Measurements from ENCODE around the gene FERMT2.

- TF ChIP-seq YY1 (IDR thresholded peaks at IDR 0.05; ENCODE audit: low read depth): no peak
- no peak for TF ChIP-seq CREB1 (IDR thresholded peaks at IDR 0.05; ENCODE audit: low read depth)
- no peak for TF ChIP-seq CEBPB (IDR thresholded peaks at IDR 0.05)
- no peak for TF ChIP-seq MAX (IDR thresholded peaks at IDR 0.05)
- TF ChIP-seq ZBTB7A (IDR thresholded peaks at IDR 0.05; ENCODE audit: low read depth): no peak
- no peak for TF ChIP-seq FOXM1 (IDR thresholded peaks at IDR 0.05; ENCODE audit: borderline replicate concordance, low read depth)
- no peak for TF ChIP-seq REST (IDR thresholded peaks at IDR 0.05; ENCODE audit: low read depth)
- no peak for TF ChIP-seq TEAD4 (IDR thresholded peaks at IDR 0.05)
- TF ChIP-seq EP300 (IDR thresholded peaks at IDR 0.05; ENCODE audit: borderline replicate concordance): no peak
- TF ChIP-seq RAD21 (IDR thresholded peaks at IDR 0.05; ENCODE audit: low read depth): no peak
- TF ChIP-seq TAF1 (IDR thresholded peaks at IDR 0.05; ENCODE audit: low read depth): no peak
Observed at GRCh38 chr14:52948039-52948438, 2.8 kb downstream of the FERMT2 start.
